K562 (cell line): Measurements from ENCODE around the gene ZFPM1.

Experiments used
- EP300 ChIP-seq: IDR thresholded peaks from 2 replicates; pipeline ENCODE4 v1.6.1; 2012; ENCODE audit warnings: low read length, improper control_type of control experiment
- SMARCA5 ChIP-seq: fragments of 450-650 bp; IDR thresholded peaks from 2 replicates; pipeline ENCODE4 v1.6.1; 2016
- XRCC5 ChIP-seq: fragments of 200-400 bp; formaldehyde crosslinking; IDR thresholded peaks from 2 replicates; pipeline ENCODE4 v1.6.1; 2017; ENCODE audit warnings: low read depth, mild to moderate bottlenecking, low read length
- ZNF282 ChIP-seq: sonication (generic); formaldehyde crosslinking; IDR thresholded peaks from 2 replicates; pipeline ENCODE4 v1.8.1; 2023; ENCODE audit warnings: missing genetic modification reagents

- TF ChIP-seq EP300 = no peak
- TF ChIP-seq ZNF282 (CRISPR knock-in tag) = no peak
- no peak for TF ChIP-seq XRCC5
- no peak for TF ChIP-seq SMARCA5
Measured at GRCh38 chr16:88580371-88580770, 127.3 kb downstream of the ZFPM1 start.
